Activated gamma-delta T cell (primary cell): ENCODE measurements around the gene MAMDC4.

Experiments used
- DNase-seq: peaks from one replicate; lab custom pipeline; 2025; lab: John Stamatoyannopoulos, UW

MAMDC4 gene

DNA sequence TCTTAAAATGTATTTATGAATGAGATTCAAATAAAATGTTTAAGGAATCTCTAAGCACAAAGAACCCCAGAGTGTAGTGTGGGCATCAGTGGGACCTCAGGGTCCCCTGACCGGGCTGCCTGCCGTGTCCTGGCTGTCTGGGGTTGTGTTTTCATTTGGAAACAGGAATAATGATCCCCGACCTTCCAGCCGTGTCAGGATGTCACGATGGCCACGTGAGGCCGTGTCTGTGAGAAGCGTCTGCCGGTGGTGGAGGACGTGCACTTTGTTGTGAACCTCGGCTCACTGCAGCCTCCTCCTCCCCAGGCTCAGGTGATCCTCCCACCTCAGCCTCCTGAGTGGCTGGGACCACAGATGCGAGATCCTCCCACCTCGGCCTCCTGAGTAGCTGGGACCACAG is 38.5 kb downstream of the MAMDC4 start:
- DNase-seq, result no peak

DNA sequence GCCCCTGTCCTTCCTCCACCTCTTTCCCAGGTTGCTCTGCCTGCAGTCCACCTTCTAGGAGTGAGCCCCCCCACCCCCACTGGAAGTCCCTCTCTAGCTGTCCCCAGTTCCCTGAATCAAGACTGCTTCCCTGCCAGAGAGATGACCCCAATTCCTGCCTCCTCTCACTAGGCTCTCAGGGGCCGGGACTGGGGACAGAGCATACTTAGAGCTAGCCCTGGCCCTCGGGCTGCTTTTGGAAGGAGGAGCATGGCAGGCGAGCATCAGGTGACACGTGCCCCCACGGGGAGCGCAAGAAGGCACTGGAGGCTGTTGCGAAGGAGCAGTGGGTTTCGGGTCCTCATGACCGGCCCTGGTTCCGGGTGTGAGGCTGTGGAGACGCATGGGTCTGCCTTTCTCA is 43.9 kb downstream of the MAMDC4 start:
- DNase-seq, result no peak

DNA sequence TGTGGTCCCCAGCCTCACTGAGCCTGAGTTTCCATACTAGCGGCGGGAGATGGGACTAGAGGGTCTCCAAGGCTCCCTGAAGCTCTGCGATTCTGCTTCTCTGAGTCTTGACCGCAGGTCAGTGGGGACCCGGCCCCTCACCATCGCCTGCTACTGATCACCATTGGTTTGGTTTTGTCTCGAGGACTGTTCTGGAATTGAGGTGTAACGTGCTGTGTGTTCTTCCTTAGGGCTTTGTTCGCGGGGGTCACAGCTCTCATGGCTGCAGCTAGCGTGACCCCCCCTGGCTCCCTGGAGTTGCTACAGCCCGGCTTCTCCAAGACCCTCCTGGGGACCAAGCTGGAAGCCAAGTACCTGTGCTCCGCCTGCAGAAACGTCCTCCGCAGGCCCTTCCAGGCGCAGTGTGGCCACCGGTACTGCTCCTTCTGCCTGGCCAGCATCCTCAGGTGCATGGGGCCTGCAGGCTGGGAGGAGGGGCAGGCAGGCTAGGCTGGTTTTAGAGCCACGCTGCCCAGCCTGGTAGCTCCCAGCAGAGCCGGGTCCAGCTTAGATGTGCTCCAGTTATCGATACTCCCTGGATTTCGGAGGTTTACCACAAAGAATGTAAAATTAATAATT is 46.4 kb downstream of the MAMDC4 start:
- no peak for DNase-seq

DNA sequence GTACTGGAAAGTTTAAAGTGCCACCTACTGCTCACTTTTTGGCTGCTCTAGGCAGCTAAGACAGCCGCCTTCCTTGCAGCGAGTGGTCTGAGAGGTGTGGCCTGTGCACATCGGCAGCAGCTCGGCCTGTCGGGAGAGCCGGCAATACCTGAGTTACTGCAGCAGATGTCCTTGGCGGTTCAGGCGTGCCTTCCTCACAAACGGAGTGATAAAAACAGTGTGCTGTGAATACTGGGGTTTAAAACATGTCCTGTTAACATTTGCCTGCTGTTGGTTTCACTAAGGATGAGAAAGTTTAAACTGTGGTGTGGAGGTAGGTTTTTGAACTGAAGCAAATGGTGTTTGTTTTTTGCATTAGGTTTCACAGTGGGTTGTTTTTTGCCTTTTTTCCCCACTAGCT is 47.0 kb downstream of the MAMDC4 start:
- no peak for DNase-seq

DNA sequence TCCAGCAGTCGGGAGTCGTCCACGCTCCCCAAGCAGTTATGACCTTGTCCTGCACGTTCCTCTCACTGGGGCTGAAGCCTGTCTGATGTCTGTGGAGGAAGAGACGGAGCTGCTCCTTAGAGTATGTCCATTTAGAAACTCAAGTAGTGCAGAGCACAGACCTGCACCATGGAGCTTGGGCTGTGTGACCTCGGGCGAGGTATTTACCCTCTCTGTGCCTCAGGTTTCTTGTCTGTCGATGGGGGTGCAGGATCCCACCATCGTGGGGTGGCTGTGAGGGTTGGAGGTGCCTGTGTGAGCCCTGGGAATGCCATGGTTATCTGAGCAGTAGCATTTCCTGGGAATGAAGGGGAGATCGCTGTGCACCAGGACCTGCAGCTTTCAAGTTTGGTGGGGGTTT is 48.4 kb downstream of the MAMDC4 start:
- DNase-seq, result no peak

DNA sequence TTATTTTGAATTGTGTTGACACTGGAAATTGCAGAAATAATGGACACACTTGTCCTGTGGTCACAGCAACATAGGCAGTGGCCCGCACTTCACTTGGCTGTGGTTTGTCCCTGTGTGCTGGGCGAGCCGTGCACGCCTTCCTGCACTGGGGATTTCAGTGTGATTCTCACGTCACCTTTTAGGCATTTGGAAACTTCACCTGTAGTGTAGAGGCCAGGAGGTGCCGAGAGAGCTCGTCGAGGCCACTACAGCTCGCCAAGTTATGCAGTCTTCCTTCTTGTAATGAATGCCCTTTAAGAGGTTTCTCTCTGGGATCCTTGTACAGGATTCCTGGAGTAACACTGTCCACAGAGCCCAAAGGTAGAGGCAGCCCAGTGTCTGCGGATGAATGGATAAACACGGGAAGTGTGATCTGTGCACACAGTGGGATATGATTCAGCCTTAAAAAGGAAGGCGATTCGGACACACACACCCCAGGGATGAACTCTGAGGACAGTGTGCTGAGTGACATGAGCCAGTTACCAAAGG is 48.9 kb downstream of the MAMDC4 start:
- DNase-seq, result no peak

DNA sequence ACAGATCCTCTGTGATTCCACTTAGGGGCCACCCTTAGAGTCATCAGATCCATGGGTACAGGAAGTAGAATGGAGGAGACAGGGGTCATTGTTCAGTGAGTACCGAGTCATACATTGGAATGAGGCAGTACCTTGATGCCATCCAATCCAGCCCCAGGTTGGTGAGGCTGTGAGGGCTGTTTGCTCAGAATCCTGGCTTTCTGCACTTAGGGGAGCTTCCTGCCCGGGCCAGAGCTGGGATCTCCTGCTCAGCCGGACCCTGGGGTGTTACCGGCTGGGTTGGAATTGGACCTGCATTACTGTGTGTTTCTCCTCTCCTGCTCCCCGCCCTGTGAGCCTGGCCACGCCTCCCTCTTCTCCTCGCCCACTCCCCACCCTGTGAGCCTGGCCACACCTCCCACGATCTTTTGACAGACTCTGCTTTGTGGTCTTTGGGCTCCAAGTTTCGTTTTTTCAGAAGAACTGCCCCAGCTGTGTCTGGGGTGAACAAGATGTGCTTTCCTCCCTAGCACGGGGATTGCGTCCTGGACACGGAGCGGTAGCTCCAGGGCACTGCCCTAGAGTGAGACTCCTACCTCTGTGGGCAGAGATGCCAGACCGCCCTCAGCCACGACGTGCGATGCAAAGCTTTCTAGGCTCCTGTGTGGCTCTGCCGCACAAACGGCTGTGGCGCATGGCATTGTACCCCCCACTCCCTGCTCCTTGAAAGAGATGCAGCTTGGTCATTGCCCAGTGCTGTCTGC is 49.5 kb downstream of the MAMDC4 start:
- DNase-seq, result no peak

DNA sequence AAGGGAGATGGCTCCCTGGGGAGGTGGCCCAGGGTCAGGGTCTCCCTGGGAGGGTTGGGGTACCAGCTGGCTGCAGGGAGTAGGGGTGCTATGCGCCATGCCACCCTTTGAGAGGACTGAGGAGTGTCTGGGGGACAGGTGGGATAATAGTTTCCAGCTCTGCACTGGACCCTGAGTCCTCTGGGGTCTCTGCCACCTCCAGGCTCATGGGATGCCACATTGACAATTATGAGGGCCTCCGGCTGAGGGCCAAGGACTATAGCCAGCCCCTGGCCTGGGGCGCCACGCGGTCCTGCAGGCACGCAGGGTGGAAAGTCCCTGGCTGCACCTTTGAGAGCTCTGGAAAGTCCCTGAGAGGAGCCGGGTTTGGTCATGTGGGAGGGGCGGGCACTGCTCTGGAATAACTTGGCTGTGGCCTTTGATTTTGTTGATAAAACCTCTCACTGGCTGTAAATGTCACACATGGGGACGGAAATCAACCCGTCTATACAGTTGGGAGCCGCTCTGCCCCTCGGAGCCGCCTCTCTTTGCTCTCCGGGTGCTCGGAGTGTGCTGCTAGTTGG is 50.2 kb downstream of the MAMDC4 start:
- DNase-seq, result peak; percentile 59

DNA sequence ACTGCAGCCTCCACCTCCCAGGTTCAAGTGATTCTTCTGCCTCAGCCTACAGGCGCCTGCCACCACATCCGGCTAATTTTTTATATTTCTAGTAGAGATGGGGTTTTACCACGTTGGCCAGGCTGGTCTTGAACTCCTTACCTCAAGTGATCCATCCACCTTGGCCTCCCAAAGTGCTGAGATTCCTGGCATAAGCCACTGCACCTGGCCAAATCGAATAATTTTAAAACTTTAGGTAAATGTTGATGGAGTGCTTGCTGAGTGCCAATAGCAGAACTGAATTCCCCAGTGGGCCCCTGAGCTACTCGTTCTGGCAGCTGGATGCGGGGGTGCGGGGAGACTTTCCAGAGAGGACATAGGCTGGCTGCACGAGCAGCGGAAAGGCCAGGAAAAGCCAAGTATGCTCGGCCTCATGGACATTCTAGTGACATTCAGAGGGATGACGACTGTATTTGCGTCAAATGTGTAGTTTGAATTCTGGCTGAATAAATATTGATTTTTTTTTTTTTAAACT is 51.0 kb downstream of the MAMDC4 start:
- DNase-seq, result no peak

DNA sequence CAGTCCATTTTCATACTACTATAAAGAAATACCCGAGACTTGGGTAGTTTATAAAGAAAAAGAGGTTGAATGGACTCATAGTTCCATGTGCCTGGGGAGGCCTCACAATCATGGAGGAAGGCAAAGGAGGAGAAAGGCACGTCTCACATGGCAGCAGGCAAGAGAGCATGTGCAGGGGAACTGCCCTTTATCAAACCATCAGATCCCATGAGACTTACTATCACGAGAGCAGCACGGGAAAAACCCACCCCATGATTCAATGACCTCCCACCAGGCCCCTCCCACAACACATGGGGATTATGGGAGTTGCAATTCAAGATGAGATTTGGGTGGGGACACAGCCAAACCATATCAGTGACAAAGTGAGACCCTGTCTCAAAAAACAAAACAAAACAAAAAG is 54.1 kb downstream of the MAMDC4 start:
- DNase-seq, result no peak

DNA sequence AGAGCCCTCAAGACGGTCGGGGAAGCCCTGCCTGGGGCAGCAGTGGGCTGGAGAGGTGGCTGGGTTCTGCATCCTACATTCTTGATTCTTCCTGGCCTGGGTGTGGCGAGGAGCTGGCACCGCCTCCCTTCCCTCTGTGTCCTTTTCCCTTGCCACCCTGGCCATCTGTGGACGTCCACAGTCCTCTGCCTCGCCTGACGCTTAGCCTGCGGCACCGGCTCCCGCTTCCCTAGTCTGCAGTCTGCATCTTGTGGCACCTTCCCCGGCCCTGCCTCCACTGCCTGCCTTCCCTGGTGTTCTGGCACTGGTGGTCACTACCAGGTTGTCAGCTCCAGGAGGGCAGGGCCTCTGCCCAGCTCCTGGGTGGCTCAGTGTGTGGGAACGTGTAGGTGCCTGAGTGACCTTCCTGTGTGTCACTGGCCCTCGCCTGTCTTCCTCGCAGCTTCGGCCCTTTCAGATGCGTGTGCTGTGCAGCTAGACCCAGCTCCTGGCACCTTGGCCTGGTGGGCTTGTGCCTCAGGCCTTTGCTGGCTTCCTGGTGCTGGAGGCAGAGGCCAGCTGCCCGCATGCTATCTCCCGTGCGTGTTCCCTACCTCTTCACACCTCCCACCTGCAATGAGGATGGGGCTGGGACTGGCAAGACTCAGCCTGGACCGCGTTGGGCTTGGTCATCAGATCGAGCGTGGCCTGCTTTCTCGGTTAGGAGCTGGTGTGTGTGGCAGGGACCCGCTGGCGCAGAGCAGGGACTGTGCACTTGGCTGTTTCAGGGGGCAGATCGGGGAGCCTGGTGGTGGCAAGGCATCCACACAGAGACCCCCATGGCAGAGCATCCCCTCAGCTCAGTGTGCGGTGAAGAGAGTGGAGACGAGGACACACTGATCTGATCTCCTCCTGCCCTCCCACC is 55.1 kb downstream of the MAMDC4 start:
- no peak for DNase-seq
